Transverse colon (tissue), 4 donors: Measurements from ENCODE around the gene ULBP3.

Experiments
- CTCF ChIP-seq, 5 experiments: fragments of 200-600 bp in 3 of 5; fragments of 450-650 bp in 2 of 5; sonication (generic) in 3 of 5; IDR thresholded peaks; 1 replicate in 2 of 5; 2 replicates in 3 of 5; pipeline ENCODE4 v1.5.1; 2016 to 2017; ENCODE audit warnings: antibody characterized with exemption in 5 of 5, inconsistent platforms in 3 of 5, mild to moderate bottlenecking in 2 of 5, moderate library complexity in 1 of 5
- EP300 ChIP-seq: sonication (generic); formaldehyde crosslinking; IDR thresholded peaks from one replicate; pipeline ENCODE4 v1.6.1; 2017; ENCODE audit warnings: antibody characterized with exemption, low read depth
- POLR2A ChIP-seq: fragments of 450-650 bp; IDR thresholded peaks from one replicate; pipeline ENCODE4 v1.6.1; 2016; ENCODE audit warnings: antibody characterized with exemption, mild to moderate bottlenecking, moderate library complexity
- POLR2AphosphoS5 ChIP-seq, 3 donors: sonication (generic); formaldehyde crosslinking; IDR thresholded peaks; one replicate each; pipeline ENCODE4 v1.6.1; 2016; ENCODE audit warnings: antibody characterized with exemption in 3 of 3

DNA sequence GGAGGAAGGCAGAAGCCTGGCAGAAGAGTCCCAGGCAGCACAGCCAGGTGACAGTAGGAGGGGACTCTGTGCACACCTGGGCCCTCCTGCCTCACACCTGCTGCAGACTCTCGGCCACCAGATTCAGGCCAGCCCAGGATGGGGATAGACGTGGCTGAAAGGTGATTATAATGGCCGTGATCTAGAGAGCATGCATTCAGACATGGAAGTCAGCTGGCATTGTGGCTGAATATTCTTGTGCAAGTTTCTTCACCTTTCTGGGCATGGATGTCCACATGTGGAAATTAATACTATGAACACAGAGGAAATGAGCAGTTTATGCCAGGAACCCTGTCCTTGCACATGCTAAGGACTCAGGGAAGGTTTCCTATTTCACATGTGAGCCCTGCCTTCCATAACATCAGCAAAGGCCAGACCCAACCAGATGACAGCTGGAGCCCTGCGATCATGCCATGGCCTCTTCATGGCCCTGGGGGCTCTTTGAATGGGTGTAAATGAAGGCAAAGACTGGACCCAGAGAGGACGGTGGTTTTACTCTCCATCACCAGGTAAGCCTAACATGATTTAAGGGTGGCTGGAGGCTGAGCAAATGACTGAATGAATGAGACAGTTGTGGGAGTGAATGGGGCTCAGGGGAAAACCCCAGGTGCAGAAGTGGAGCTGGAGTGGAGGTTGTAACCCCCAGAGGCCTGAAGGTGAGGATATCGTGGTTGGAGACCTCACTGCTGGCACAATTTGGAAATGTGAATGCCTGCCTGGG is 40.9 kb downstream of the ULBP3 start:
- TF ChIP-seq CTCF (IDR thresholded peaks at IDR 0.05), result no peak
- no peak for TF ChIP-seq POLR2A
- no peak for TF ChIP-seq POLR2AphosphoS5 (IDR thresholded peaks at IDR 0.05)
- no peak for TF ChIP-seq EP300
